HepG2 (cell line): Measurements from ENCODE around the gene ARMC3. TPM values are rescaled to one million over a fixed set of nuclear protein-coding genes. Genes with fewer than 3 reads are reported as not detected.

Source experiments
- ATAC-seq: fragments of 200-7000 bp; cut with Tn5 transposase; 3 replicates; pipeline ENCODE4 v1.9.1; 2020; ENCODE audit warnings: mild to moderate bottlenecking, moderate library complexity
- BruUV-seq: library from RNA; stranded (reverse); fragments of 400-500 nt; replicated peaks from 2 replicates; lab custom pipeline; 2021; lab: Mats Ljungman, UMichigan
- CTCF ChIA-PET: fragments of 300-600 bp; formaldehyde crosslinking; extraction: SDS; loops from one replicate; lab custom pipeline; 2021; ENCODE audit warnings: low total read pairs, inconsistent platforms, low intra/inter-chr PET ratio; lab: Yijun Ruan, JAX
- POLR2A ChIA-PET: fragments of 350-600 bp; sonication (Branson Sonifier 250); formaldehyde crosslinking; loops from one replicate; lab custom pipeline; 2020; ENCODE audit warnings: antibody characterized with exemption, inconsistent platforms; lab: Yijun Ruan, JAX
- DNase-seq: peaks from one replicate; pipeline ENCODE4 v3.0.0-alpha.2; 2015; ENCODE audit warnings: low spot score
- FAIRE-seq: peaks from 3 replicates; lab custom pipeline; 2011; peaks lifted over from hg19 to GRCh38; lab: Jason Lieb, UNC
- H2AFZ ChIP-seq: one replicate; pipeline ENCODE4 v1.6.1; 2011; ENCODE audit warnings: low read length, inconsistent platforms
- H3K27ac ChIP-seq: fragments of 300-600 bp; 3 replicates; pipeline ENCODE4 v1.8.0; 2011; ENCODE audit warnings: mixed run types, mild to moderate bottlenecking, mixed read lengths, low read length, inconsistent platforms; ENCODE audit not compliant: insufficient read depth; ENCODE audit errors: extremely low read length
- H3K27me3 ChIP-seq, 2 experiments: fragments of 200-600 bp in 1 of 2; 2 replicates in 1 of 2; 3 replicates in 1 of 2; pipeline versions ENCODE4 v1.6.0 to v1.8.0; 2011; ENCODE audit warnings: low read length in 2 of 2, mild to moderate bottlenecking in 2 of 2, moderate library complexity in 2 of 2, inconsistent platforms in 1 of 2; ENCODE audit not compliant: insufficient read depth in 2 of 2, control insufficient read depth in 1 of 2
- H3K36me3 ChIP-seq, 2 experiments: fragments of 200-600 bp in 1 of 2; replicated peaks in 1 of 2; 2 replicates in 1 of 2; 3 replicates in 1 of 2; pipeline versions ENCODE4 v1.5.1 to v1.8.0; 2011; ENCODE audit warnings: low read length in 2 of 2, inconsistent platforms in 1 of 2; ENCODE audit not compliant: insufficient read depth in 2 of 2, control insufficient read depth in 1 of 2
- H3K4me1 ChIP-seq: 2 replicates; pipeline ENCODE4 v1.5.1; 2012; ENCODE audit warnings: low read length, inconsistent platforms; ENCODE audit not compliant: insufficient read depth
- H3K4me2 ChIP-seq: 2 replicates; pipeline ENCODE4 v1.6.0; 2011; ENCODE audit warnings: low read depth, low read length, inconsistent platforms
- H3K4me3 ChIP-seq, 3 experiments: fragments of 200-600 bp in 1 of 3; sonication (generic), shearing (Covaris generic) in 1 of 3; replicated peaks in 1 of 3; 2 replicates each; pipeline ENCODE4 v1.5.1; 2011 to 2016; ENCODE audit warnings: low read length in 3 of 3, inconsistent platforms in 2 of 3, low read depth in 2 of 3, mild to moderate bottlenecking in 2 of 3, control low read depth in 1 of 3, mixed read lengths in 1 of 3; ENCODE audit not compliant: insufficient read depth in 1 of 3
- H3K79me2 ChIP-seq: one replicate; pipeline ENCODE4 v1.6.1; 2011; ENCODE audit warnings: low read length, inconsistent platforms; ENCODE audit not compliant: insufficient read depth
- H3K9ac ChIP-seq: 2 replicates; pipeline ENCODE4 v1.6.0; 2011; ENCODE audit warnings: mild to moderate bottlenecking, low read depth, low read length, inconsistent platforms; ENCODE audit not compliant: insufficient read depth
- H3K9me3 ChIP-seq: 2 replicates; pipeline ENCODE4 v1.5.1; 2012; ENCODE audit warnings: mild to moderate bottlenecking, low read length
- H4K20me1 ChIP-seq: 2 replicates; pipeline ENCODE4 v1.6.0; 2011; ENCODE audit warnings: inconsistent platforms, mild to moderate bottlenecking, low read length, moderate library complexity; ENCODE audit not compliant: insufficient read depth
- ARID2 ChIP-seq: sonication (generic); formaldehyde crosslinking; IDR thresholded peaks from 2 replicates; pipeline ENCODE4 v1.8.1; 2022; ENCODE audit warnings: mild to moderate bottlenecking, missing genetic modification reagents, borderline replicate concordance
- STAG1 ChIP-seq: sonication (generic); formaldehyde crosslinking; IDR thresholded peaks from 2 replicates; pipeline ENCODE4 v1.4.0; 2020; ENCODE audit warnings: missing genetic modification reagents
- TEF ChIP-seq: sonication (generic); formaldehyde crosslinking; IDR thresholded peaks from 2 replicates; pipeline ENCODE4 v1.5.0; 2020; ENCODE audit warnings: missing genetic modification reagents
- ZNF142 ChIP-seq: sonication (generic); formaldehyde crosslinking; IDR thresholded peaks from 2 replicates; pipeline ENCODE4 v1.4.0; 2020; ENCODE audit warnings: missing genetic modification reagents
- ZNF543 ChIP-seq: sonication (generic); formaldehyde crosslinking; IDR thresholded peaks from 2 replicates; pipeline ENCODE4 v1.4.0; 2020; ENCODE audit warnings: mild to moderate bottlenecking, missing genetic modification reagents
- ZNF552 ChIP-seq: sonication (generic); formaldehyde crosslinking; IDR thresholded peaks from 2 replicates; pipeline ENCODE4 v1.9.0; 2022; ENCODE audit warnings: missing genetic modification reagents, mild to moderate bottlenecking, borderline replicate concordance
- ZNF619 ChIP-seq: sonication (generic); formaldehyde crosslinking; IDR thresholded peaks from 2 replicates; pipeline ENCODE4 v1.4.0; 2020; ENCODE audit warnings: mild to moderate bottlenecking, missing genetic modification reagents
- WGBS: methylation state at CpG from one replicate; pipeline ENCODE4 v1.1.6; 2017; ENCODE audit warnings: low lambda C conversion rate; 5-methylcytosine and 5-hydroxymethylcytosine counted together
- in situ Hi-C: cut with HindIII; loops from 2 replicates; pipeline ENCODE4 v1.10.0; 2017; ENCODE audit warnings: low pct_unique_long_range_greater_than_20kb; ENCODE audit not compliant: extremely low pct_ligation_motif_present
- intact Hi-C: fragments of 100-400 bp; cut with micrococcal nuclease; formaldehyde crosslinking; loops from one replicate; pipeline ENCODE4 v1.10.0; 2022; ENCODE audit not compliant: unreplicated experiment
- polyA plus RNA-seq, 8 experiments: library from polyadenylated mRNA; depleted of rRNA in 3 of 8; stranded (reverse) in 7 of 8; unstranded in 1 of 8; fragments of >200 nt; fragmentation: Illumina TruSeq in 4 of 8; extraction: Trizol in 4 of 8; gene quantifications; 2 replicates each; pipeline versions ENCODE4 v1.2.1 to v1.2.3, GENCODE V29; 2011 to 2016; ENCODE audit warnings: low read depth in 4 of 8, missing spikeins in 1 of 8, mixed read lengths in 1 of 8; ENCODE audit not compliant: insufficient read depth in 1 of 8
- total RNA-seq, 5 experiments: library from RNA; depleted of rRNA; stranded (reverse); fragments of >200 nt; fragmentation: Illumina TruSeq; extraction: Trizol; gene quantifications; 2 replicates each; pipeline ENCODE4 v1.2.3, GENCODE V29; 2016; ENCODE audit warnings: low read depth in 1 of 5

ARMC3 gene
- total and polyA plus RNA-seq, 2 of the 13 experiments (the other 11 are each of a cell fraction or from before 2014, with no cell fraction given), result not detected

DNA sequence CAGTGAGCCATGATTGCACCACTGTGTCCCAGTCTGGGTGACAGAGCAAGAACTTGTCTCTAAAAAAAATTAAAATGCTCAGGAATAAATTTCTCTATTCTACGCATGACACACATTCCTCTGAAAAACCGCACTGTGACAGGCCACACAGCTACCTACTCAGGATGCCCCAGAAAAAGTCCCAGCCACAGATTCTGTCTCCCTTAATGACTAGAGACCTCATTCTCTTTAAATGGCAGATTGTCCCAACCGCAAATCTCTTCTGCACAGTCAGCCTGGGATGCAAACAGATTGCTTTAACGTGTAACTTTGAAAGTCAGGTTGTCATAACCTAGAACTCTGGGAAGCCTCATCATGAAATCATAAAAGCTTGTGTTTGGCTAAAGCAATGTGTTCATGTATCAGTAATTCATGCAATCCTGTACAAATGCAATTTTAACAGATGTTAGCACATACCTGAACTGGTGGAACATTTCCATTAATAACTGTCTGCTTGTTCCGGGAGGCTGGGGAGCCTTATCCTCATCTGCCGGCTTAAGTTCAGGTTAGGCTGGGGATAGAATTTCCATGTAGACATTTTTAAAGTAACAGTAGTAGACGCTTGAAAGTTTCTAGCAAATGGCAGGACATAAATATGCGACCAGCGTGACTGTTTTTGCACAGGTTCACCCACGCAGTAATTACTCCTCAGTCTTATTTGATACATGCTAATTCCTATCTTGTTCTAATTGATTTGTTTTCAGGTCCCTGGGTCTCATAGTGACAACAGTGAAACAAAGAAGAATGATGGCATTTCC lies 141.4 kb downstream of the ARMC3 start:
- POLR2A ChIA-PET, result no interaction called here

More for the DNA sequence above, 141.4 kb downstream of the ARMC3 start:
- Histone ChIP-seq H3K4me1 (no peaks in the 10 kb centered on the region; the same call in 1 of the 2 replicates), H3K27ac (no peak overlapping the region), H3K4me2 (no peak overlapping the region), H2AFZ (no peak overlapping the region), H3K4me3 (no peak overlapping the region), H3K9ac (no peak overlapping the region), H3K36me3 (no peaks in the 10 kb centered on the region), H3K79me2 (no peaks in the 10 kb centered on the region), H3K9me3 (no peaks in the 10 kb centered on the region), H4K20me1 (no peaks in the 10 kb centered on the region), H3K27me3 (0 out of 5 replicates have a peak, but pooled peaks cover 0 to 4% of the 10 kb centered on the region in 2 experiments)
- no TSS peak for BruUV-seq
- FAIRE-seq, result no peak
- CTCF ChIA-PET, result no interaction called here
- in situ Hi-C loops, result loop anchor here (5.0 kb wide), 1 partner anchor 1077 kb away; no protein-coding TSS in a partner anchor
- no peak for DNase-seq
- intact Hi-C loops, result loop anchor here (2.0 to 5.0 kb wide), 2 partner anchors 80 to 1067 kb away; partner anchors contain the start of gene DNAJC1
- WGBS, result 15% methylated on average over 10 of the region's 10 CpGs
- no peak for TF ChIP-seq ZNF552
- no peak for TF ChIP-seq ZNF619 (CRISPR knock-in tag)
- no peak for TF ChIP-seq TEF (CRISPR knock-in tag)
- TF ChIP-seq ZNF543, result no peak
- no peak for TF ChIP-seq STAG1
- TF ChIP-seq ARID2 (CRISPR knock-in tag), result no peak
- TF ChIP-seq ZNF142 (CRISPR knock-in tag), result no peak
- ATAC-seq, result no peak
